Neural progenitor cell (in vitro differentiated cells): ENCODE results near the gene PIK3C3. TPM values are rescaled to one million over a fixed set of nuclear protein-coding genes. Genes with fewer than 3 reads are reported as not detected.

ENCODE experiments used
- DNase-seq: peaks from one replicate; pipeline ENCODE4 v3.0.0-alpha.2; 2016; ENCODE audit warnings: low spot score
- H2AFZ ChIP-seq: fragments of 200-600 bp; sonication (generic); replicated peaks from 2 replicates; pipeline ENCODE4 v1.6.1; 2016; ENCODE audit warnings: antibody characterized with exemption
- H3F3A ChIP-seq: fragments of 200-600 bp; sonication (generic); 2 replicates; pipeline ENCODE4 v1.6.1; 2016; ENCODE audit warnings: antibody characterized with exemption, low read depth
- H3K27ac ChIP-seq: fragments of 200-600 bp; sonication (generic); 2 replicates; pipeline ENCODE4 v1.5.1; 2016; ENCODE audit warnings: mild to moderate bottlenecking
- H3K27me3 ChIP-seq: fragments of 200-600 bp; sonication (generic); 2 replicates; pipeline ENCODE4 v1.6.1; 2016; ENCODE audit warnings: mild to moderate bottlenecking, moderate library complexity
- H3K36me3 ChIP-seq: fragments of 200-600 bp; sonication (generic); 2 replicates; pipeline ENCODE4 v1.5.1; 2016
- H3K4me1 ChIP-seq: fragments of 200-600 bp; sonication (generic); 2 replicates; pipeline ENCODE4 v1.6.1; 2016; ENCODE audit warnings: mixed run types
- H3K4me2 ChIP-seq: fragments of 200-600 bp; sonication (generic); 2 replicates; pipeline ENCODE4 v1.6.1; 2016
- H3K4me3 ChIP-seq: fragments of 200-600 bp; sonication (generic); 2 replicates; pipeline ENCODE4 v1.5.1; 2016
- H3K79me2 ChIP-seq: fragments of 200-600 bp; sonication (generic); 2 replicates; pipeline ENCODE4 v1.6.1; 2016; ENCODE audit warnings: low read depth
- H3K9ac ChIP-seq: fragments of 200-600 bp; sonication (generic); 2 replicates; pipeline ENCODE4 v1.6.1; 2016
- H3K9me3 ChIP-seq: fragments of 200-600 bp; sonication (generic); 2 replicates; pipeline ENCODE4 v1.5.1; 2016; ENCODE audit warnings: low read depth
- H4K20me1 ChIP-seq: fragments of 200-600 bp; sonication (generic); 2 replicates; pipeline ENCODE4 v1.6.1; 2016; ENCODE audit warnings: low read depth
- H3K27ac Mint-ChIP-seq: 3 replicates; pipeline ENCODE4 v1.8.0; 2021; ENCODE audit warnings: mixed read lengths
- H3K27me3 Mint-ChIP-seq: 2 replicates; pipeline ENCODE4 v1.8.0; 2022; ENCODE audit warnings: low read depth, mild to moderate bottlenecking, inconsistent platforms, moderate library complexity, mixed read lengths; ENCODE audit not compliant: insufficient read depth
- H3K36me3 Mint-ChIP-seq: 3 replicates; pipeline ENCODE4 v1.8.0; 2021; ENCODE audit warnings: mixed read lengths
- H3K4me1 Mint-ChIP-seq: 3 replicates; pipeline ENCODE4 v1.8.0; 2021; ENCODE audit warnings: mixed read lengths
- H3K4me3 Mint-ChIP-seq: 3 replicates; pipeline ENCODE4 v1.8.0; 2021; ENCODE audit warnings: mild to moderate bottlenecking, moderate library complexity, mixed read lengths
- H3K9me3 Mint-ChIP-seq: 3 replicates; pipeline ENCODE4 v1.8.0; 2020; ENCODE audit warnings: mixed read lengths
- CTCF ChIP-seq: fragments of 200-600 bp; sonication (generic); IDR thresholded peaks from 2 replicates; pipeline ENCODE4 v1.5.1; 2017; ENCODE audit warnings: antibody characterized with exemption, mild to moderate bottlenecking
- EZH2 ChIP-seq: fragments of 200-600 bp; sonication (generic); IDR thresholded peaks from 2 replicates; pipeline ENCODE4 v1.6.1; 2017; ENCODE audit warnings: antibody characterized with exemption, mild to moderate bottlenecking, moderate library complexity
- EZH2phosphoT487 ChIP-seq: fragments of 200-600 bp; sonication (generic); IDR thresholded peaks from 2 replicates; pipeline ENCODE4 v1.6.1; 2017; ENCODE audit warnings: antibody characterized with exemption
- total RNA-seq: library from RNA; depleted of rRNA; stranded (reverse); fragments of >200 nt; gene quantifications from 2 replicates; pipeline ENCODE4 v1.2.3, GENCODE V29; 2015; ENCODE audit warnings: low replicate concordance

Gene PIK3C3
- total RNA-seq, 1 donor from 2014 or later, result 87.0 TPM

- Mint-ChIP-seq H3K9me3 (no peaks in the 10 kb centered on the region), H3K4me1 (peaks cover 2% of the 10 kb centered on the region), H3K4me3 (no peak overlapping the region), H3K27ac (no peak overlapping the region), H3K27me3 (no peaks in the 10 kb centered on the region), H3K36me3 (peaks cover 8% of the 10 kb centered on the region)
- no peaks in the 10 kb centered on the region for H3K9me3 ChIP-seq
- no peaks in the 10 kb centered on the region for H4K20me1 ChIP-seq
- H3K27ac ChIP-seq, result no peak overlapping the region
- no peaks in the 10 kb centered on the region for H3K27me3 ChIP-seq
- no peak overlapping the region for H3K4me2 ChIP-seq
- H3K4me3 ChIP-seq, result no peak overlapping the region
- TF ChIP-seq CTCF (no peak), EZH2 (no peak), EZH2phosphoT487 (no peak)
- no peak overlapping the region for H3K9ac ChIP-seq
- no peaks in the 10 kb centered on the region for H3F3A ChIP-seq
- no peaks in the 10 kb centered on the region for H3K79me2 ChIP-seq
- no peak for DNase-seq
- peaks cover 7% of the 10 kb centered on the region for H3K36me3 ChIP-seq
- H3K4me1 ChIP-seq, result no peaks in the 10 kb centered on the region
- H2AFZ ChIP-seq, result no peak overlapping the region
Measured at GRCh38 chr18:42086288-42086687, 131.3 kb downstream of the PIK3C3 start.

- H3F3A ChIP-seq, result no peaks in the 10 kb centered on the region
- Mint-ChIP-seq H3K27me3 (no peaks in the 10 kb centered on the region), H3K4me1 (peaks cover 2% of the 10 kb centered on the region), H3K27ac (no peak overlapping the region), H3K4me3 (no peak overlapping the region), H3K9me3 (no peaks in the 10 kb centered on the region), H3K36me3 (peaks cover 8% of the 10 kb centered on the region)
- no peaks in the 10 kb centered on the region for H3K36me3 ChIP-seq
- DNase-seq, result no peak
- H3K4me1 ChIP-seq, result no peaks in the 10 kb centered on the region
- no peak overlapping the region for H3K27ac ChIP-seq
- no peak overlapping the region for H3K4me2 ChIP-seq
- H3K4me3 ChIP-seq, result no peak overlapping the region
- H3K79me2 ChIP-seq, result no peaks in the 10 kb centered on the region
- H4K20me1 ChIP-seq, result no peaks in the 10 kb centered on the region
- H2AFZ ChIP-seq, result no peak overlapping the region
- no peak overlapping the region for H3K9ac ChIP-seq
- no peak for TF ChIP-seq CTCF
- TF ChIP-seq EZH2, result no peak
- TF ChIP-seq EZH2phosphoT487, result no peak
- no peaks in the 10 kb centered on the region for H3K27me3 ChIP-seq
- no peaks in the 10 kb centered on the region for H3K9me3 ChIP-seq
Measured at GRCh38 chr18:42087235-42087634, 132.2 kb downstream of the PIK3C3 start.

GRCh38 chr18:42087876-42088275 is 132.8 kb downstream of the PIK3C3 start:
- Histone ChIP-seq H3K79me2 (no peaks in the 10 kb centered on the region), H3K9me3 (no peaks in the 10 kb centered on the region), H4K20me1 (no peaks in the 10 kb centered on the region), H3F3A (no peaks in the 10 kb centered on the region), H3K4me3 (no peak overlapping the region), H3K27me3 (no peaks in the 10 kb centered on the region), H3K36me3 (no peaks in the 10 kb centered on the region), H2AFZ (no peak overlapping the region), H3K4me2 (no peak overlapping the region), H3K9ac (no peak overlapping the region), H3K27ac (no peak overlapping the region), H3K4me1 (no peaks in the 10 kb centered on the region)
- H3K4me3 Mint-ChIP-seq, result no peak overlapping the region
- peaks cover 4% of the 10 kb centered on the region for H3K36me3 Mint-ChIP-seq
- peak overlapping the region; percentile 31 for H3K27ac Mint-ChIP-seq
- no peaks in the 10 kb centered on the region for H3K9me3 Mint-ChIP-seq
- no peaks in the 10 kb centered on the region for H3K27me3 Mint-ChIP-seq
- TF ChIP-seq EZH2phosphoT487 (no peak), EZH2 (no peak), CTCF (no peak)
- DNase-seq, result no peak
- peaks cover 2% of the 10 kb centered on the region for H3K4me1 Mint-ChIP-seq

- Mint-ChIP-seq H3K36me3 (no peaks in the 10 kb centered on the region), H3K9me3 (peaks cover 3% of the 10 kb centered on the region), H3K4me3 (no peak overlapping the region), H3K27ac (no peak overlapping the region), H3K4me1 (peaks cover 2% of the 10 kb centered on the region), H3K27me3 (peaks cover 4% of the 10 kb centered on the region)
- Histone ChIP-seq H3K9ac (no peak overlapping the region), H3K9me3 (no peaks in the 10 kb centered on the region), H3K79me2 (no peaks in the 10 kb centered on the region), H3K4me3 (no peak overlapping the region), H3K4me2 (no peak overlapping the region), H3K36me3 (no peaks in the 10 kb centered on the region), H3K4me1 (no peaks in the 10 kb centered on the region), H3K27me3 (no peaks in the 10 kb centered on the region), H4K20me1 (no peaks in the 10 kb centered on the region), H3F3A (no peaks in the 10 kb centered on the region), H2AFZ (no peak overlapping the region), H3K27ac (no peak overlapping the region)
- TF ChIP-seq EZH2phosphoT487 (no peak), EZH2 (no peak), CTCF (no peak)
- DNase-seq, result no peak
Measured at GRCh38 chr18:42092848-42093247, 137.8 kb downstream of the PIK3C3 start.
